Measurements from ENCODE around the gene MAP7D2.

Gene MAP7D2

GRCh38 chrX:20116087-20116576 is 575 bp downstream of the MAP7D2 start:
- no peaks in the 10 kb centered on the region for H3K4me1 ChIP-seq (ENCODE audit: insufficient read depth, poor library complexity, severe bottlenecking)
- H3K27me3 ChIP-seq (ENCODE audit: insufficient read depth, poor library complexity, severe bottlenecking) = no peaks in the 10 kb centered on the region
- no peak overlapping the region for H3K27ac ChIP-seq (ENCODE audit: poor library complexity, severe bottlenecking)
- DNase-seq (ENCODE audit: low spot score) (no peak), ATAC-seq (ENCODE audit: low read depth) (peak; percentile 27; the same call in 1 of the 3 replicates)
- H3K4me3 ChIP-seq (ENCODE audit: severe bottlenecking) = peak overlapping the region; percentile 35
- TF ChIP-seq, protein P1, sequence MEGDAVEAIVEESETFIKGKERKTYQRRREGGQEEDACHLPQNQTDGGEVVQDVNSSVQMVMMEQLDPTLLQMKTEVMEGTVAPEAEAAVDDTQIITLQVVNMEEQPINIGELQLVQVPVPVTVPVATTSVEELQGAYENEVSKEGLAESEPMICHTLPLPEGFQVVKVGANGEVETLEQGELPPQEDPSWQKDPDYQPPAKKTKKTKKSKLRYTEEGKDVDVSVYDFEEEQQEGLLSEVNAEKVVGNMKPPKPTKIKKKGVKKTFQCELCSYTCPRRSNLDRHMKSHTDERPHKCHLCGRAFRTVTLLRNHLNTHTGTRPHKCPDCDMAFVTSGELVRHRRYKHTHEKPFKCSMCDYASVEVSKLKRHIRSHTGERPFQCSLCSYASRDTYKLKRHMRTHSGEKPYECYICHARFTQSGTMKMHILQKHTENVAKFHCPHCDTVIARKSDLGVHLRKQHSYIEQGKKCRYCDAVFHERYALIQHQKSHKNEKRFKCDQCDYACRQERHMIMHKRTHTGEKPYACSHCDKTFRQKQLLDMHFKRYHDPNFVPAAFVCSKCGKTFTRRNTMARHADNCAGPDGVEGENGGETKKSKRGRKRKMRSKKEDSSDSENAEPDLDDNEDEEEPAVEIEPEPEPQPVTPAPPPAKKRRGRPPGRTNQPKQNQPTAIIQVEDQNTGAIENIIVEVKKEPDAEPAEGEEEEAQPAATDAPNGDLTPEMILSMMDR (IDR thresholded peaks at IDR 0.05; ENCODE audit: poor library complexity, severe bottlenecking) = no peak
- no peaks in the 10 kb centered on the region for H3K36me3 ChIP-seq (ENCODE audit: low read depth)
- H3K9me3 ChIP-seq (ENCODE audit: severe bottlenecking) = no peaks in the 10 kb centered on the region

GRCh38 chrX:20112022-20112774 is 4.5 kb downstream of the MAP7D2 start:
- TF ChIP-seq, protein P1 (IDR thresholded peaks at IDR 0.05; ENCODE audit: poor library complexity, severe bottlenecking) = no peak
- no peak overlapping the region for H3K4me3 ChIP-seq (ENCODE audit: severe bottlenecking)
- DNase-seq (ENCODE audit: low spot score) = no peak
- no peaks in the 10 kb centered on the region for H3K36me3 ChIP-seq (ENCODE audit: low read depth)
- no peak overlapping the region for H3K27ac ChIP-seq (ENCODE audit: poor library complexity, severe bottlenecking)
- no peaks in the 10 kb centered on the region for H3K4me1 ChIP-seq (ENCODE audit: insufficient read depth, poor library complexity, severe bottlenecking)
- no peaks in the 10 kb centered on the region for H3K27me3 ChIP-seq (ENCODE audit: insufficient read depth, poor library complexity, severe bottlenecking)
- no peak for ATAC-seq (ENCODE audit: low read depth)
- H3K9me3 ChIP-seq (ENCODE audit: severe bottlenecking) = no peaks in the 10 kb centered on the region

- DNase-seq (ENCODE audit: low spot score) (no peak), ATAC-seq (ENCODE audit: low read depth) (no peak)
- Histone ChIP-seq H3K9me3 (ENCODE audit: severe bottlenecking) (no peaks in the 10 kb centered on the region), H3K27me3 (ENCODE audit: insufficient read depth, poor library complexity, severe bottlenecking) (no peaks in the 10 kb centered on the region), H3K36me3 (ENCODE audit: low read depth) (no peaks in the 10 kb centered on the region), H3K27ac (ENCODE audit: poor library complexity, severe bottlenecking) (no peak overlapping the region), H3K4me1 (ENCODE audit: insufficient read depth, poor library complexity, severe bottlenecking) (no peaks in the 10 kb centered on the region), H3K4me3 (ENCODE audit: severe bottlenecking) (no peak overlapping the region)
- TF ChIP-seq, protein P1 (IDR thresholded peaks at IDR 0.05; ENCODE audit: poor library complexity, severe bottlenecking) = no peak
These were observed 5.4 kb downstream of the MAP7D2 start for GRCh38 chrX:20111271-20111670.

DNA sequence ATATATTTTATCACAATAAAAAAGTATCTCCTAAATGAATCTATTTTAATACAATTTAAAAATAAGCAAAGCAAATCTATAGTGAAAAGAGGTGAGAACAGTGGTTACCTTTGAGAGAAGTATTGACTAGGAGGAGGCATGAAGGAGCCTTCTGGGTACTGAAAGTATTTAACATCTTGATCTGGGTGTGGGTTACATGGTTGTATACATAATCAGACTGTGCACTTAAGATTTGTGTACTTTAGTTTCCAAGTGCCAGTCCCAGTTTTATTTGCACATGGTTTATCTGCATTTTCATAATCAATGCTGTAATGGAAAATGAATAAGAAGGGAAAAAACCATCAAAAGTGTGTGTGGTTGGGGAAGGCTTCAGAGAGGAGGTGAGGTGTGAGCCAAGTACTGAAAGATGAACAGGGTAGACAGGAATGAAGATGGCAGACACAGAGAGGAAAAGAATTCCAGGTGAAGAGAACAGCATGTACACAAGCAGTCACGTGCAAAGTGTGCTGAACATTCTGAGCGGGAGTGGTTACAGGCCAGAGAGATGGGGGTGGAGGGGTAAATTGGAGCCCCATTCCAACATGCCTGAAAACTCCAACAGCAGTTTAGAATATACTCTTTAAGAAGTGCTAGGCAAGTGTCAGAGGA is 14.6 kb downstream of the MAP7D2 start:
- H3K4me1 ChIP-seq (ENCODE audit: insufficient read depth, poor library complexity, severe bottlenecking) = no peaks in the 10 kb centered on the region
- no peaks in the 10 kb centered on the region for H3K27me3 ChIP-seq (ENCODE audit: insufficient read depth, poor library complexity, severe bottlenecking)
- TF ChIP-seq, protein P1 (IDR thresholded peaks at IDR 0.05; ENCODE audit: poor library complexity, severe bottlenecking) = no peak
- DNase-seq (ENCODE audit: low spot score) (no peak), ATAC-seq (ENCODE audit: low read depth) (no peak)
- no peak overlapping the region for H3K27ac ChIP-seq (ENCODE audit: poor library complexity, severe bottlenecking)
- no peak overlapping the region for H3K4me3 ChIP-seq (ENCODE audit: severe bottlenecking)
- no peaks in the 10 kb centered on the region for H3K9me3 ChIP-seq (ENCODE audit: severe bottlenecking)
- no peaks in the 10 kb centered on the region for H3K36me3 ChIP-seq (ENCODE audit: low read depth)

All from RWPE2 (cell line).